AG04450 (cell line): ENCODE results near the gene CEACAM21. TPM values are rescaled to one million over a fixed set of nuclear protein-coding genes. Genes with fewer than 3 reads are reported as not detected.

ENCODE experiments used
- CTCF ChIA-PET: fragments of 300-600, 350-600 bp; formaldehyde crosslinking; extraction: SDS; loops from one replicate; lab custom pipeline; 2022; ENCODE audit warnings: antibody characterized with exemption, inconsistent platforms; lab: Charles Lee
- POLR2A ChIA-PET: fragments of 350-600 bp; formaldehyde crosslinking; extraction: SDS; loops from one replicate; lab custom pipeline; 2021; ENCODE audit warnings: antibody characterized with exemption, inconsistent platforms; lab: Yijun Ruan, JAX
- DNase-seq: peaks from one replicate; pipeline ENCODE4 v3.0.0-alpha.2; 2011; ENCODE audit warnings: low read depth, low spot score
- H3K27ac ChIP-seq: one replicate; pipeline ENCODE4 v1.5.1; 2012; ENCODE audit warnings: low read depth, low read length, control low read depth
- H3K27me3 ChIP-seq: one replicate; pipeline ENCODE4 v1.6.0; 2012; ENCODE audit warnings: low read length; ENCODE audit not compliant: control insufficient read depth, insufficient read depth
- H3K4me3 ChIP-seq: 2 replicates; pipeline ENCODE4 v1.5.1; 2011; ENCODE audit warnings: mild to moderate bottlenecking, low read depth, low read length, control low read depth
- H3K9me3 ChIP-seq: 2 replicates; pipeline ENCODE4 v1.5.1; 2012; ENCODE audit warnings: low read length; ENCODE audit not compliant: control insufficient read depth, insufficient read depth
- polyA plus RNA-seq: library from polyadenylated mRNA; depleted of rRNA; stranded (reverse); fragments of >200 nt; gene quantifications from 2 replicates; pipeline ENCODE4 v1.2.3, GENCODE V29; 2011
- TF ChIP-seq, protein P1 (sequence below): IDR thresholded peaks from 2 replicates; pipeline ENCODE4 v1.5.1; 2011; ENCODE audit warnings: low read depth, low read length, control low read depth, inconsistent platforms

Gene CEACAM21
- polyA plus RNA-seq, 1 experiment = not detected

- DNase-seq = no peak
- Histone ChIP-seq H3K9me3 (no peaks in the 10 kb centered on the region), H3K27me3 (no peaks in the 10 kb centered on the region), H3K27ac (no peak overlapping the region), H3K4me3 (no peak overlapping the region)
- ChIA-PET POLR2A (no interaction called here), CTCF (no interaction called here)
- TF ChIP-seq, protein P1, sequence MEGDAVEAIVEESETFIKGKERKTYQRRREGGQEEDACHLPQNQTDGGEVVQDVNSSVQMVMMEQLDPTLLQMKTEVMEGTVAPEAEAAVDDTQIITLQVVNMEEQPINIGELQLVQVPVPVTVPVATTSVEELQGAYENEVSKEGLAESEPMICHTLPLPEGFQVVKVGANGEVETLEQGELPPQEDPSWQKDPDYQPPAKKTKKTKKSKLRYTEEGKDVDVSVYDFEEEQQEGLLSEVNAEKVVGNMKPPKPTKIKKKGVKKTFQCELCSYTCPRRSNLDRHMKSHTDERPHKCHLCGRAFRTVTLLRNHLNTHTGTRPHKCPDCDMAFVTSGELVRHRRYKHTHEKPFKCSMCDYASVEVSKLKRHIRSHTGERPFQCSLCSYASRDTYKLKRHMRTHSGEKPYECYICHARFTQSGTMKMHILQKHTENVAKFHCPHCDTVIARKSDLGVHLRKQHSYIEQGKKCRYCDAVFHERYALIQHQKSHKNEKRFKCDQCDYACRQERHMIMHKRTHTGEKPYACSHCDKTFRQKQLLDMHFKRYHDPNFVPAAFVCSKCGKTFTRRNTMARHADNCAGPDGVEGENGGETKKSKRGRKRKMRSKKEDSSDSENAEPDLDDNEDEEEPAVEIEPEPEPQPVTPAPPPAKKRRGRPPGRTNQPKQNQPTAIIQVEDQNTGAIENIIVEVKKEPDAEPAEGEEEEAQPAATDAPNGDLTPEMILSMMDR = no peak
Measured at GRCh38 chr19:41610789-41611188, 34.8 kb downstream of the CEACAM21 start.

GRCh38 chr19:41612483-41612882, 36.5 kb downstream of the CEACAM21 start:
- no peak overlapping the region for H3K4me3 ChIP-seq
- ChIA-PET CTCF (no interaction called here), POLR2A (no interaction called here)
- H3K27ac ChIP-seq = no peak overlapping the region
- no peaks in the 10 kb centered on the region for H3K27me3 ChIP-seq
- no peaks in the 10 kb centered on the region for H3K9me3 ChIP-seq
- TF ChIP-seq, protein P1 = no peak
- DNase-seq = no peak

- no peaks in the 10 kb centered on the region for H3K9me3 ChIP-seq
- no peak overlapping the region for H3K4me3 ChIP-seq
- DNase-seq = no peak
- no peak overlapping the region for H3K27ac ChIP-seq
- CTCF ChIA-PET = no interaction called here
- TF ChIP-seq, protein P1 = no peak
- POLR2A ChIA-PET = no interaction called here
- no peaks in the 10 kb centered on the region for H3K27me3 ChIP-seq
Measured at GRCh38 chr19:41615207-41615606, 39.2 kb downstream of the CEACAM21 start.

DNA sequence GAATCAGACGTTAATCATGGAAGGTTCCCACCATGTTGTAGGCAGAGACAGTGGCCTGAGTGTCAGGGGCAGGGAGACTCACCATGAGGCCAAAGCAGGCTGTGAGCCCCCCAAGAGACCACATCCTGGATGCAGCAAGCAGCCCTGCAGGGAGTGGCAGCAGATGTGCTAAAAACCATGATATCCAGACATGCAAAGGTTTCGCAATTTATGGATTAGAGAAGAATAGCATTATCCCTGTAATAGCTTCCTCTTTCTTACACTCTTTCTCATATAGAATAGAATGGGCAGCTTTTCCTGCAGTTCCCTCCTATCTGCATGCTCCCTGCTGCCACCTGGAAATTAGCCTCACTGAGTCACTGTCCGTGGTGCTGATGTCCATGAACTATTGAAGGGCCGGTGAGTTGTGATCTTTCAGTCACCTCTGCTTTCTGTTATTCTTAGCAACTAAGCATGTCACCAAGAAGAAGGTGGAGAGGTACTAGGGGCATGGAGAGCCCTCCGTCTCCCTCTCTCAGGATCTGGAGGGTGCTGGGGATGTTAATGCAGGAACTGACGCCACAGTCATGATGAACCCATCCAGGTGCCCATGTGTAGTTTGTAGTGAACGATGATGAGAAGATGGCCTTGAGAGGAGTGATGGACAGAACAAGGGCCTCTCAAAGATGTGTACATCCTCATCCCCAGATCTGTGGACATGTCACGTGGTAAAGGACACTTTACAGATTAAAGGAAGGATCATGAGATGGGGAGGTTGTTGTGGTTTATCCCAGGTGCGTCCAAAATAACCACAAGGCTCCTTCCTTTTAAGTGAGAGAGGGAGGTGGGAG, 41.0 kb downstream of the CEACAM21 start:
- ChIA-PET CTCF (no interaction called here), POLR2A (no interaction called here)
- Histone ChIP-seq H3K4me3 (no peak overlapping the region), H3K9me3 (no peaks in the 10 kb centered on the region), H3K27ac (no peak overlapping the region), H3K27me3 (no peaks in the 10 kb centered on the region)
- TF ChIP-seq, protein P1 = no peak; the same call in 1 of the 2 replicates
- no peak for DNase-seq

GRCh38 chr19:41617941-41618730, 42.2 kb downstream of the CEACAM21 start:
- ChIA-PET CTCF (no interaction called here), POLR2A (no interaction called here)
- H3K4me3 ChIP-seq = no peak overlapping the region
- no peak overlapping the region for H3K27ac ChIP-seq
- DNase-seq = no peak
- H3K9me3 ChIP-seq = no peaks in the 10 kb centered on the region
- TF ChIP-seq, protein P1 = no peak
- no peaks in the 10 kb centered on the region for H3K27me3 ChIP-seq
